Caco-2 (cell line): ENCODE measurements around the gene STK32B. TPM values are rescaled to one million over a fixed set of nuclear protein-coding genes. Genes with fewer than 3 reads are reported as not detected.

Experiments
- BruUV-seq: library from RNA; stranded (reverse); fragments of 400-500 nt; replicated peaks from 2 replicates; lab custom pipeline; 2021; lab: Mats Ljungman, UMichigan
- CTCF ChIA-PET: fragments of 300-600 bp; sonication (Branson Sonifier 250); formaldehyde crosslinking; loops from one replicate; lab custom pipeline; 2022; ENCODE audit warnings: antibody characterized with exemption; lab: Charles Lee
- POLR2A ChIA-PET: fragments of 300-600 bp; sonication (Branson Sonifier 250); formaldehyde crosslinking; loops from one replicate; lab custom pipeline; 2022; ENCODE audit warnings: antibody characterized with exemption; lab: Charles Lee
- DNase-seq, 2 experiments: peaks; one replicate each; pipeline versions ENCODE4 v3.0.0 to v3.0.0-alpha.2; 2020 to 2022
- H3K27me3 ChIP-seq: replicated peaks from 2 replicates; pipeline ENCODE4 v1.6.0; 2011; ENCODE audit warnings: low read length; ENCODE audit not compliant: control insufficient read depth, insufficient read depth
- H3K36me3 ChIP-seq: 2 replicates; pipeline ENCODE4 v1.5.1; 2011; ENCODE audit warnings: low read length; ENCODE audit not compliant: control insufficient read depth, insufficient read depth
- H3K4me1 ChIP-seq: fragments of 250-450 bp; sonication (Bioruptor Pico); 2 replicates; pipeline ENCODE4 v1.5.1; 2020; ENCODE audit warnings: mild to moderate bottlenecking
- H3K4me3 ChIP-seq: 2 replicates; pipeline ENCODE4 v1.5.1; 2011; ENCODE audit warnings: low read depth, mild to moderate bottlenecking, control low read depth, low read length
- H3K9me3 ChIP-seq: fragments of 250-450 bp; sonication (Bioruptor Pico); 2 replicates; pipeline ENCODE4 v1.5.1; 2020; ENCODE audit warnings: mild to moderate bottlenecking, moderate library complexity
- H3K27ac Mint-ChIP-seq: one replicate; pipeline ENCODE4 v1.8.0; 2022; ENCODE audit warnings: mixed read lengths; ENCODE audit not compliant: unreplicated experiment
- H3K27me3 Mint-ChIP-seq: one replicate; pipeline ENCODE4 v1.8.0; 2022; ENCODE audit warnings: mixed read lengths; ENCODE audit not compliant: insufficient read depth, unreplicated experiment
- H3K36me3 Mint-ChIP-seq: one replicate; pipeline ENCODE4 v1.8.0; 2022; ENCODE audit warnings: mild to moderate bottlenecking, mixed read lengths; ENCODE audit not compliant: insufficient read depth, unreplicated experiment
- H3K4me1 Mint-ChIP-seq: one replicate; pipeline ENCODE4 v1.8.0; 2022; ENCODE audit warnings: low read depth, mixed read lengths; ENCODE audit not compliant: unreplicated experiment
- H3K4me3 Mint-ChIP-seq: one replicate; pipeline ENCODE4 v1.8.0; 2022; ENCODE audit warnings: mild to moderate bottlenecking, moderate library complexity, mixed read lengths; ENCODE audit not compliant: unreplicated experiment
- H3K9me3 Mint-ChIP-seq: one replicate; pipeline ENCODE4 v1.8.0; 2022; ENCODE audit warnings: mixed read lengths; ENCODE audit not compliant: unreplicated experiment
- intact Hi-C: fragments of 100-400 bp; cut with micrococcal nuclease; formaldehyde crosslinking; loops from one replicate; pipeline ENCODE4 v1.10.0; 2022; ENCODE audit not compliant: unreplicated experiment
- total RNA-seq: library from RNA; stranded (reverse); gene quantifications from 2 replicates; pipeline ENCODE4 v1.2.3, GENCODE V29; 2022
- TF ChIP-seq, protein P1 (sequence below), 2 experiments: fragments of 200-600 bp in 1 of 2; IDR thresholded peaks; 1 replicate in 1 of 2; 2 replicates in 1 of 2; pipeline versions ENCODE4 v1.5.1 to v1.8.0; 2011 to 2022; ENCODE audit warnings: antibody characterized with exemption in 1 of 2, control low read depth in 1 of 2, inconsistent platforms in 1 of 2, low read depth in 1 of 2, low read length in 1 of 2, mild to moderate bottlenecking in 1 of 2, moderate library complexity in 1 of 2; ENCODE audit not compliant: insufficient read depth in 1 of 2, severe bottlenecking in 1 of 2, unreplicated experiment in 1 of 2

The STK32B gene
- total RNA-seq, 1 experiment from 2014 or later = 11.2 TPM

DNA sequence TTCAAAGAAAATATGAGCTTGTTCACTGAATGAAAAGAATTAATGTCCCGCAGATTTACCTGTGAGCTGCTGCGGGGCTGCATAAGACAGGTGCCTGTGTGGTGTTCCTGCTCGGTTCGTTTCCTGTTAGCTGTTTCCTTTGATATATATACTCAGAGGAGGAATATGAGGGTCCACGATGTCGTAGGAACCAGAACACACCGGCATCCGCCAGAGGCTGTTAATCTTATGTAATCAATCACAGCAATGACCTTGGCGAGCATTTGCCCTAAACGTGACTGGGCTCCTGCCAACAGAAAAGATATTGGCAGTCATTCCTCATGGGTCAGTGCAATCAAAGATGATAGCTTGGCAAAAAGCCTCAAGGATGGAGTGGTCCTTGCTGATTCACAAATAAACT lies 396.9 kb downstream of the STK32B start:
- CTCF ChIA-PET = no interaction called here
- H3K27ac Mint-ChIP-seq = no peak overlapping the region
- H3K27me3 ChIP-seq = no peaks in the 10 kb centered on the region
- H3K4me1 ChIP-seq = no peaks in the 10 kb centered on the region
- no peaks in the 10 kb centered on the region for H3K36me3 ChIP-seq
- BruUV-seq = no TSS peak
- intact Hi-C loops = no loop called here
- H3K9me3 Mint-ChIP-seq = no peaks in the 10 kb centered on the region
- no peaks in the 10 kb centered on the region for H3K4me1 Mint-ChIP-seq
- H3K27me3 Mint-ChIP-seq = no peaks in the 10 kb centered on the region
- H3K36me3 Mint-ChIP-seq = no peaks in the 10 kb centered on the region
- H3K4me3 Mint-ChIP-seq = no peak overlapping the region
- POLR2A ChIA-PET = no interaction called here
- H3K9me3 ChIP-seq = no peaks in the 10 kb centered on the region
- H3K4me3 ChIP-seq = no peak overlapping the region
- TF ChIP-seq, protein P1, sequence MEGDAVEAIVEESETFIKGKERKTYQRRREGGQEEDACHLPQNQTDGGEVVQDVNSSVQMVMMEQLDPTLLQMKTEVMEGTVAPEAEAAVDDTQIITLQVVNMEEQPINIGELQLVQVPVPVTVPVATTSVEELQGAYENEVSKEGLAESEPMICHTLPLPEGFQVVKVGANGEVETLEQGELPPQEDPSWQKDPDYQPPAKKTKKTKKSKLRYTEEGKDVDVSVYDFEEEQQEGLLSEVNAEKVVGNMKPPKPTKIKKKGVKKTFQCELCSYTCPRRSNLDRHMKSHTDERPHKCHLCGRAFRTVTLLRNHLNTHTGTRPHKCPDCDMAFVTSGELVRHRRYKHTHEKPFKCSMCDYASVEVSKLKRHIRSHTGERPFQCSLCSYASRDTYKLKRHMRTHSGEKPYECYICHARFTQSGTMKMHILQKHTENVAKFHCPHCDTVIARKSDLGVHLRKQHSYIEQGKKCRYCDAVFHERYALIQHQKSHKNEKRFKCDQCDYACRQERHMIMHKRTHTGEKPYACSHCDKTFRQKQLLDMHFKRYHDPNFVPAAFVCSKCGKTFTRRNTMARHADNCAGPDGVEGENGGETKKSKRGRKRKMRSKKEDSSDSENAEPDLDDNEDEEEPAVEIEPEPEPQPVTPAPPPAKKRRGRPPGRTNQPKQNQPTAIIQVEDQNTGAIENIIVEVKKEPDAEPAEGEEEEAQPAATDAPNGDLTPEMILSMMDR (IDR thresholded peaks at IDR 0.05; ENCODE audit: insufficient read depth in 1 of 2, low read depth in 1 of 2, low read length in 1 of 2, severe bottlenecking in 1 of 2, unreplicated experiment in 1 of 2) = no peak
- no peak for DNase-seq

- Histone ChIP-seq H3K36me3 (no peaks in the 10 kb centered on the region), H3K9me3 (no peaks in the 10 kb centered on the region), H3K4me1 (no peaks in the 10 kb centered on the region), H3K4me3 (no peak overlapping the region), H3K27me3 (no peaks in the 10 kb centered on the region)
- Mint-ChIP-seq H3K9me3 (no peaks in the 10 kb centered on the region), H3K27ac (no peak overlapping the region), H3K4me1 (no peaks in the 10 kb centered on the region), H3K4me3 (no peak overlapping the region), H3K27me3 (no peaks in the 10 kb centered on the region), H3K36me3 (no peaks in the 10 kb centered on the region)
- intact Hi-C loops = no loop called here
- DNase-seq = no peak
- TF ChIP-seq, protein P1 (IDR thresholded peaks at IDR 0.05; ENCODE audit: insufficient read depth in 1 of 2, low read depth in 1 of 2, low read length in 1 of 2, severe bottlenecking in 1 of 2, unreplicated experiment in 1 of 2) = no peak
- BruUV-seq = no TSS peak
- POLR2A ChIA-PET = no interaction called here
- CTCF ChIA-PET = no interaction called here
Observed at GRCh38 chr4:5451243-5451642, 400.0 kb downstream of the STK32B start.

- CTCF ChIA-PET = no interaction called here
Observed at GRCh38 chr4:5452156-5452555, 400.9 kb downstream of the STK32B start.

More at GRCh38 chr4:5452156-5452555, 400.9 kb downstream of the STK32B start:
- DNase-seq = no peak
- H3K27ac Mint-ChIP-seq = no peak overlapping the region
- Histone ChIP-seq H3K9me3 (no peaks in the 10 kb centered on the region), H3K27me3 (no peaks in the 10 kb centered on the region), H3K36me3 (no peaks in the 10 kb centered on the region), H3K4me3 (no peak overlapping the region), H3K4me1 (no peaks in the 10 kb centered on the region)
- H3K36me3 Mint-ChIP-seq = no peaks in the 10 kb centered on the region
- BruUV-seq = no TSS peak
- TF ChIP-seq, protein P1 (IDR thresholded peaks at IDR 0.05; ENCODE audit: insufficient read depth in 1 of 2, low read depth in 1 of 2, low read length in 1 of 2, severe bottlenecking in 1 of 2, unreplicated experiment in 1 of 2) = no peak
- intact Hi-C loops = no loop called here
- H3K4me3 Mint-ChIP-seq = no peak overlapping the region
- no peaks in the 10 kb centered on the region for H3K27me3 Mint-ChIP-seq
- H3K4me1 Mint-ChIP-seq = no peaks in the 10 kb centered on the region
- POLR2A ChIA-PET = no interaction called here
- no peaks in the 10 kb centered on the region for H3K9me3 Mint-ChIP-seq
